B cell (primary cell): ENCODE measurements around the gene GATAD2B. TPM values are rescaled to one million over a fixed set of nuclear protein-coding genes. Genes with fewer than 3 reads are reported as not detected.
"Not testable (repeated sequence)": the region's sequence is repeated elsewhere in the genome, so short reads cannot be mapped to it uniquely, and the experiment has no call there.

Experiments used
- ATAC-seq: fragments of 200-7000 bp; cut with Tn5 transposase; one replicate; pipeline ENCODE4 v1.10.0; 2021; ENCODE audit warnings: low read depth, mild to moderate bottlenecking, moderate number of reproducible peaks, moderate library complexity
- CTCF ChIA-PET: fragments of 350-600 bp; sonication (Branson Sonifier 250); formaldehyde crosslinking; loops from one replicate; lab custom pipeline; 2021; ENCODE audit warnings: antibody characterized with exemption, inconsistent platforms; lab: Charles Lee
- POLR2A ChIA-PET: fragments of 350-600 bp; sonication (Branson Sonifier 250); formaldehyde crosslinking; loops from one replicate; lab custom pipeline; 2021; ENCODE audit warnings: antibody characterized with exemption; lab: Charles Lee
- DNase-seq: peaks from one replicate; pipeline ENCODE4 v3.0.0; 2013
- H2AFZ ChIP-seq: 2 replicates; pipeline ENCODE4 v1.6.1; 2012; ENCODE audit warnings: mild to moderate bottlenecking, low read depth, low read length; ENCODE audit not compliant: insufficient read depth, poor library complexity, severe bottlenecking
- H3K27ac ChIP-seq, 2 donors: 1 replicate in 1 of 2; 2 replicates in 1 of 2; pipeline ENCODE4 v1.5.1; 2012 to 2013; ENCODE audit warnings: low read length in 2 of 2, mild to moderate bottlenecking in 2 of 2, moderate library complexity in 1 of 2
- H3K27me3 ChIP-seq, 4 experiments: fragments of 200-600 bp in 1 of 4; sonication (generic) in 1 of 4; replicated peaks in 1 of 4; 1 replicate in 2 of 4; 2 replicates in 2 of 4; pipeline versions ENCODE4 v1.6.1 to v1.7.0; 2013 to 2016; ENCODE audit warnings: low read length in 3 of 4, mild to moderate bottlenecking in 2 of 4, mixed read lengths in 1 of 4, moderate library complexity in 1 of 4; ENCODE audit not compliant: insufficient read depth in 4 of 4, control insufficient read depth in 3 of 4; ENCODE audit errors: control extremely low read depth in 1 of 4
- H3K36me3 ChIP-seq, 2 experiments: replicated peaks in 1 of 2; 1 replicate in 1 of 2; 2 replicates in 1 of 2; pipeline versions ENCODE4 v1.6.1 to v1.7.1; 2013; ENCODE audit warnings: low read length in 1 of 2; ENCODE audit not compliant: insufficient read depth in 2 of 2, control insufficient read depth in 1 of 2; ENCODE audit errors: control extremely low read depth in 1 of 2, extremely low read depth in 1 of 2
- H3K4me1 ChIP-seq, 2 donors: fragments of 200-600 bp in 1 of 2; sonication (generic) in 1 of 2; 1 replicate in 1 of 2; 2 replicates in 1 of 2; pipeline versions ENCODE4 v1.5.1 to v1.6.1; 2013 to 2017; ENCODE audit warnings: low read length in 2 of 2; ENCODE audit not compliant: control insufficient read depth in 2 of 2, insufficient read depth in 2 of 2
- H3K4me2 ChIP-seq: replicated peaks from 2 replicates; pipeline ENCODE3; 2012; ENCODE audit warnings: mild to moderate bottlenecking, low read depth, low read length; ENCODE audit not compliant: poor library complexity, severe bottlenecking
- H3K4me3 ChIP-seq, 5 experiments: fragments of 200-600 bp in 1 of 5; sonication (generic) in 1 of 5; 1 replicate in 3 of 5; 2 replicates in 2 of 5; pipeline versions ENCODE4 v1.5.1 to v1.7.0; 2011 to 2016; ENCODE audit warnings: low read length in 4 of 5, mild to moderate bottlenecking in 4 of 5, low read depth in 2 of 5, control low read depth in 1 of 5, moderate library complexity in 1 of 5; ENCODE audit not compliant: insufficient read depth in 1 of 5; ENCODE audit errors: control extremely low read depth in 1 of 5, extremely low read depth in 1 of 5
- H3K79me2 ChIP-seq: fragments of 200-600 bp; sonication (generic); one replicate; pipeline ENCODE4 v1.6.0; 2016; ENCODE audit warnings: low read length; ENCODE audit not compliant: control insufficient read depth, insufficient read depth
- H3K9ac ChIP-seq: fragments of 200-600 bp; sonication (generic); 2 replicates; pipeline ENCODE4 v1.6.1; 2017; ENCODE audit warnings: mild to moderate bottlenecking, low read length, moderate library complexity
- H3K9me3 ChIP-seq, 3 donors: one replicate each; pipeline versions ENCODE4 v1.6.1 to v1.7.1; 2013; ENCODE audit warnings: low read length in 2 of 3; ENCODE audit not compliant: control insufficient read depth in 2 of 3, insufficient read depth in 1 of 3; ENCODE audit errors: control extremely low read depth in 1 of 3
- H4K20me1 ChIP-seq: 2 replicates; pipeline ENCODE4 v1.6.0; 2012; ENCODE audit warnings: mild to moderate bottlenecking, low read length; ENCODE audit not compliant: insufficient read depth, control insufficient read depth, poor library complexity, severe bottlenecking
- H3K27ac Mint-ChIP-seq: one replicate; pipeline ENCODE4 v1.8.0; 2021; ENCODE audit warnings: mixed read lengths
- H3K27me3 Mint-ChIP-seq: one replicate; pipeline ENCODE4 v1.8.0; 2021; ENCODE audit warnings: mixed read lengths
- H3K4me1 Mint-ChIP-seq: one replicate; pipeline ENCODE4 v1.8.0; 2021; ENCODE audit warnings: mixed read lengths
- H3K4me3 Mint-ChIP-seq: one replicate; pipeline ENCODE4 v1.8.0; 2021; ENCODE audit warnings: mixed read lengths
- H3K9me3 Mint-ChIP-seq: one replicate; pipeline ENCODE4 v1.8.0; 2022; ENCODE audit warnings: mixed read lengths; ENCODE audit not compliant: insufficient read depth
- CTCF ChIP-seq: fragments of 200-600 bp; IDR thresholded peaks from one replicate; pipeline ENCODE4 v1.8.0; 2022; ENCODE audit warnings: antibody characterized with exemption, mild to moderate bottlenecking
- EZH2 ChIP-seq: IDR thresholded peaks from 2 replicates; pipeline ENCODE4 v1.6.1; 2012; ENCODE audit warnings: borderline replicate concordance, low read depth, mild to moderate bottlenecking, moderate library complexity, low read length; ENCODE audit not compliant: insufficient read depth, poor library complexity, severe bottlenecking
- WGBS: methylation state at CpG from one replicate; pipeline ENCODE4 v1.1.5; 2013; ENCODE audit warnings: missing lambda C conversion rate; ENCODE audit not compliant: insufficient coverage; 5-methylcytosine and 5-hydroxymethylcytosine counted together
- intact Hi-C: fragments of 100-400 bp; cut with micrococcal nuclease; formaldehyde crosslinking; loops from one replicate; pipeline ENCODE4 v1.10.0; 2022
- polyA plus RNA-seq: library from polyadenylated mRNA; depleted of rRNA; stranded (reverse); fragments of >200 nt; gene quantifications from 2 replicates; pipeline ENCODE4 v1.2.3, GENCODE V29; 2012
- total RNA-seq, 2 donors: library from RNA; stranded (reverse); fragments of 120-200 nt in 1 of 2; gene quantifications; 1 replicate in 1 of 2; 2 replicates in 1 of 2; pipeline versions ENCODE4 v1.2.3 to v1.2.4, GENCODE V29; 2013 to 2022

GATAD2B gene
- total and polyA plus RNA-seq, 2 donors (not counting 1 experiment from before 2014, with no cell fraction given) = 16.7 to 105 TPM

- ChIA-PET CTCF (no interaction called here), POLR2A (no interaction called here)
- 100% methylated on average over 2 of the region's 4 CpGs for WGBS
- ATAC-seq (no peak), DNase-seq (no peak)
- H3K4me3 Mint-ChIP-seq = no peak overlapping the region
- Histone ChIP-seq H2AFZ (no peak overlapping the region), H4K20me1 (no peaks in the 10 kb centered on the region), H3K9ac (no peak overlapping the region), H3K27ac (no peak overlapping the region), H3K27me3 (no peaks in the 10 kb centered on the region), H3K9me3 (no peaks in the 10 kb centered on the region), H3K4me3 (no peak overlapping the region), H3K36me3 (peaks cover 6 to 54% of the 10 kb centered on the region in 2 experiments), H3K4me2 (no peak overlapping the region), H3K79me2 (no peaks in the 10 kb centered on the region), H3K4me1 (peaks cover 16% of the 10 kb centered on the region in 2 donors)
- H3K27ac Mint-ChIP-seq = no peak overlapping the region
- intact Hi-C loops = no loop called here
- H3K9me3 Mint-ChIP-seq = no peaks in the 10 kb centered on the region
- H3K27me3 Mint-ChIP-seq = no peaks in the 10 kb centered on the region
- TF ChIP-seq CTCF (no peak), EZH2 (no peak)
- H3K4me1 Mint-ChIP-seq = peaks cover 20% of the 10 kb centered on the region
Measured at GRCh38 chr1:153768316-153769181, 154.2 kb downstream of the GATAD2B start.

- Histone ChIP-seq H3K36me3 (peaks cover 12 to 56% of the 10 kb centered on the region in 2 experiments), H3K79me2 (no peaks in the 10 kb centered on the region), H3K4me1 (peaks cover 16% of the 10 kb centered on the region in 2 donors), H3K27me3 (no peaks in the 10 kb centered on the region), H3K4me2 (no peak overlapping the region), H3K9ac (no peak overlapping the region), H3K9me3 (no peaks in the 10 kb centered on the region), H3K4me3 (no peak overlapping the region), H3K27ac (no peak overlapping the region), H2AFZ (no peak overlapping the region), H4K20me1 (no peaks in the 10 kb centered on the region)
- intact Hi-C loops = no loop called here
- H3K27me3 Mint-ChIP-seq = no peaks in the 10 kb centered on the region
- CTCF ChIA-PET = interaction anchor here (0.6 kb wide), 1 partner anchor 53 kb away, joined by 4 read pairs; no protein-coding TSS in a partner anchor
- ATAC-seq = no peak
- TF ChIP-seq CTCF (no peak), EZH2 (no peak)
- no peak for DNase-seq
- no peaks in the 10 kb centered on the region for H3K9me3 Mint-ChIP-seq
- no peak overlapping the region for H3K27ac Mint-ChIP-seq
- POLR2A ChIA-PET = no interaction called here
- peaks cover 19% of the 10 kb centered on the region for H3K4me1 Mint-ChIP-seq
- H3K4me3 Mint-ChIP-seq = no peak overlapping the region
- WGBS = 100% methylated on average over 11 of the region's 11 CpGs
Measured at GRCh38 chr1:153767519-153767918, 155.3 kb downstream of the GATAD2B start.

- H3K9me3 ChIP-seq, H3K9me3 Mint-ChIP-seq, DNase-seq, H3K4me2 ChIP-seq, H3K79me2 ChIP-seq, H3K27me3 Mint-ChIP-seq, ATAC-seq, H3K27ac ChIP-seq, H3K27me3 ChIP-seq, H3K9ac ChIP-seq, H3K4me3 Mint-ChIP-seq, H3K27ac Mint-ChIP-seq, H2AFZ ChIP-seq, H3K4me3 ChIP-seq, intact Hi-C loops, H4K20me1 ChIP-seq: not testable (repeated sequence)
- ChIA-PET CTCF (interaction anchor here (0.9 to 1.0 kb wide), 3 partner anchors 32 to 472 kb away, joined by 3 to 5 read pairs (median 3); no protein-coding TSS in a partner anchor), POLR2A (interaction anchor here (1.0 kb wide), 1 partner anchor 9 kb away, joined by 3 read pairs; the partner anchor contains the start of gene SLC27A3)
- WGBS = 99% methylated on average over 7 of the region's 10 CpGs
- peaks cover 19% of the 10 kb centered on the region for H3K4me1 Mint-ChIP-seq
- Histone ChIP-seq H3K4me1 (peaks cover 16% of the 10 kb centered on the region in 2 donors), H3K36me3 (peaks cover 16 to 54% of the 10 kb centered on the region in 2 experiments)
Measured at GRCh38 chr1:153766663-153767062, 156.1 kb downstream of the GATAD2B start.
